GM13976 (cell line): ENCODE data around the gene B9D1.

Experiments
- DNase-seq: peaks from one replicate; pipeline ENCODE4 v3.0.0; 2012; ENCODE audit warnings: low spot score
- CTCF ChIP-seq: IDR thresholded peaks from 2 replicates; pipeline ENCODE4 v1.5.1; 2012; ENCODE audit warnings: borderline replicate concordance, mild to moderate bottlenecking; ENCODE audit not compliant: insufficient read depth; ENCODE audit errors: extremely low read depth, missing control alignments, control extremely low read depth
- in situ Hi-C: fragments of 300-500 bp; cut with MboI; formaldehyde crosslinking; loops from one replicate; pipeline ENCODE4 v1.12.0; 2022; ENCODE audit warnings: low sequenced_read_pairs, mixed read lengths, inconsistent platforms; ENCODE audit not compliant: unreplicated experiment

The B9D1 gene

GRCh38 chr17:19377602-19378415, 15.3 kb upstream of the B9D1 start:
- in situ Hi-C loops: no loop called here
- DNase-seq: peak; percentile 100
- TF ChIP-seq CTCF: no peak

- no peak for DNase-seq
- in situ Hi-C loops: no loop called here
- no peak for TF ChIP-seq CTCF
Measured at GRCh38 chr17:19376811-19377210, 14.3 kb upstream of the B9D1 start.

- TF ChIP-seq CTCF: no peak
- in situ Hi-C loops: no loop called here
- no peak for DNase-seq
Measured at GRCh38 chr17:19375732-19376131, 13.2 kb upstream of the B9D1 start.

- DNase-seq: no peak
- in situ Hi-C loops: no loop called here
- TF ChIP-seq CTCF: no peak
Measured at GRCh38 chr17:19374136-19374535, 11.6 kb upstream of the B9D1 start.

GRCh38 chr17:19372866-19373504, 10.5 kb upstream of the B9D1 start:
- in situ Hi-C loops: no loop called here
- no peak for TF ChIP-seq CTCF
- DNase-seq: no peak

GRCh38 chr17:19372439-19372838, 9.9 kb upstream of the B9D1 start:
- TF ChIP-seq CTCF: no peak
- DNase-seq: no peak
- in situ Hi-C loops: no loop called here
